HG03442 (cell line): ENCODE data around the gene EHD4.

Source experiments
- ATAC-seq: cut with Tn5 transposase; IDR thresholded peaks from one replicate; pipeline ENCODE4 v1.9.1; 2021; ENCODE audit warnings: mild to moderate bottlenecking, moderate library complexity; ENCODE audit not compliant: unreplicated experiment

Gene EHD4

GRCh38 chr15:41981371-41982132 lies 9.2 kb upstream of the EHD4 start:
- no peak for ATAC-seq

- ATAC-seq: no peak
Observed at GRCh38 chr15:41980654-41981323, 8.4 kb upstream of the EHD4 start.

GRCh38 chr15:41979493-41980266 lies 7.3 kb upstream of the EHD4 start:
- no peak for ATAC-seq

DNA sequence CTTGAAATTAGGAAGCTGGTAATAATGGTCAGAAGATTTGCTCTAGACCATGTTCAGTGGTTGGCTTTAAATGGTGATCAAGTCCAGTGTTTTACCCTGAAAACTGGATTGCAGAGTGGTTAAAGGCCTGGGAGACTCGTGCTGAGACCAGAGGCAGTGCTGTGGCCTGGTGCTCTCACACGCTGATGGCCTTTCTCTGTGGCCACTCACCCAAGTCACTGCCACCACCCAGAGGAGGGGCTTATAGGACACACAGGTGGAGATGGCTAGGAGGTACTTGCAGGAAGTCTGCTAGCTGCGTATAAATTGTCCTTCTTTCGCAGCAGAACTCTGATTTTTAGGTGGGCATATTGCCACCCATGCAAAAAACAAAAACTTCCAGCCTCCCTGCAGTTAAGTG lies 6.2 kb upstream of the EHD4 start:
- ATAC-seq: no peak

DNA sequence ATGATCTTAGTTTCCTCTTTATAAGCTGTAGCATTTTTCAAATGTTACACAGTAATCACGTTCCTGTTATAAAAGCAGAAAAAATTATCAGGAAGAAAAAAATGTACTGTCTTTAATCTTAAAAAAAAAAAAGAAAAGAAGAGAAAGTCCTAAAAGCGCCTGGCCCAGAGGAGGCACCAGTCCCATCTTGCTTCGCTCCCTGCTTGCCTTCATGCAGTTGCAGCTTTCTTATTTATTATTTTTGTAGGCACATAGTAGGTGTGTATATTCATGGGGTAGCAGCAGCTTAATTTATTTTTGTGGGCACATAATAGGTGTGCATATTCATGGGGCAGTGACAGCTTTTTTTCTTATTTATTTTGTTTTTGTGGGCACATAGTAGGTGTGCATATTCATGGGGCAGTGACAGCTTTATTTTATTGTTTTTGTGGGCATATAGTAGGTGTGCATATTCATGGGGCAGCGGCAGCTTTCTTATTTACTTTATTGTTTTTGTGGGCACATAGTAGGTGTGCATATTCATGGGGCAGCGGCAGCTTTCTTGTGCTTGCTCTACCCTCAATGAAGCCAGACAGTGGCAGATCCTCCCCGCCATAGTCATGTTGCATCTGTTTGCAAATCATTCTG lies 5.5 kb upstream of the EHD4 start:
- no peak for ATAC-seq

- ATAC-seq: no peak
Observed at GRCh38 chr15:41975669-41976068, 3.3 kb upstream of the EHD4 start.

DNA sequence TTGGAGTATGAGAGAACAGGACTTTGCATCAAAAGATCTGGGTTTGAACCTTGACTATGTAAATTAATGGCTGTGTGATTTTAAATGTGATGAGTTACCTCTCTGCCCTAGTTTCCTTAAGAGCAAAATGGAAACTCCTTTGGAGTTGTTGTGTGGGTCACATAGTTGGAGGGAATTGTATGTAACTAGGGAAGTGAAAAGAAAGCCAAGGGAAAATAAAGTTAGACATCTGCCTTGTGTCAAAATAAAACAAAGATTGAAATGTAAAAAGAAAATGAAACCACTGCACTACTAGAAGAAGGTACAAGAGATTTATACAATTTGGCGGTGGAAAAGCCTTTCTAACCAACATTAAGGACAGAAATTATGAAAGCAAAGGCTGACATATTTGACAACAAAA lies 1.7 kb upstream of the EHD4 start:
- ATAC-seq: no peak

DNA sequence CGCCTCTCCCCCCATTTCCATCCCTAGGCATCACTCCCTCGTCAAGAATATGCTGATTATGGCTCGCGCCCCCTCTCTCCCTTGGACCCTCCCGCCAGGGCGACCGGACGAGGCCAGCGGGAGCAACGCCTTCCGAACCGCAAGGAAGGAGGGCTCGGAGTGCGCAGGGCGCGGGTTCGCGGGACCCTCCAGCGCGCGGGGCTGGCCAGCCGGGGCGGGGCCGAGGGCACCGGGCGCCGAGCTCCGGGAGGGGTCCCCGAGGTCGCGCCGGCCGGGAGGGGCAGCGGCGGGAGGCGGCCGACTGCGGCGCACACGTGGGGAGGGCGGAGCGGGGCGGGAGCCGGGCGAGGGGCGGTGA lies 483 bp downstream of the EHD4 start:
- peak; percentile 18 for ATAC-seq

GRCh38 chr15:41971089-41971894 lies 1.1 kb downstream of the EHD4 start:
- ATAC-seq: peak; percentile 37

DNA sequence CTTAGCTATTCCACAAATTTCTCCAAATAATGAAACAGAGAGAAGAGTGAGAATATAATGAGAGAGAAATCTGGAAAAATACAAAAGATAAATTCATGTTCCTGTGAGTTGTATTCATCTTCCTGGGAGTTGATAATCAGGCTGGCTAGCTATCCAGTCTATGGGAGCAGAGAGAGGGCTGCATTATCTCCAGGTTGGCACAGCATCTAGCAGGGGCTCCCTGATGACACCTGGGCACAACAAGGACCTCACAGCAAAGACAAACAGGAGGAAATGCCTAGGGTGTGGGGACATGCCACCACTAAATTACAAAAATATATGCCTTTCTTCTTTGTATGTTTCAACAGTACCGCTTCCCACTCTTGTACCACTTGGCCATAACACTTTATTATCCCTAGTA lies 1.9 kb downstream of the EHD4 start:
- no peak for ATAC-seq

GRCh38 chr15:41969851-41970431 lies 2.4 kb downstream of the EHD4 start:
- ATAC-seq: no peak

- no peak for ATAC-seq
Observed at GRCh38 chr15:41968701-41969100, 3.7 kb downstream of the EHD4 start.

GRCh38 chr15:41967506-41968206 lies 4.7 kb downstream of the EHD4 start:
- ATAC-seq: no peak

GRCh38 chr15:41966920-41967465 lies 5.4 kb downstream of the EHD4 start:
- ATAC-seq: no peak

DNA sequence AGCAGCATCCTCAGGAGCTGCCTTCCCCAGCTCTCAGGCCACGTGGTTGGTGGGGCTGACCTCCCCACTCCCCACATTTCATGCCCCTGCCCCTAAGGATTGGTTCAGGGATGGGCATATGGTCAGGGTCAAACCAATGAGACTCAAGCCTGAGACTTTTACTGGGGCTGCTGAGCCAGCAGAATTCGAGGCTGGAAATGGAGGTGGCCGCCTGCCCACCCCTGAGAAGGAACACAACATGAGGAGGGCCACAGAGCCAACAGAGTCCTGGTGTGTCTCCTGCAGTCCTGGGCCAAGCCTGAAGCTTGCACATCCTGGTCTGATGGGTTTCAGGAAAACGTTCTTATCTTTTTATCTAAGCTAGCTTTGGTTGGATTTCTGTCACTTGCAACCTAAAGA lies 5.9 kb downstream of the EHD4 start:
- ATAC-seq: no peak

DNA sequence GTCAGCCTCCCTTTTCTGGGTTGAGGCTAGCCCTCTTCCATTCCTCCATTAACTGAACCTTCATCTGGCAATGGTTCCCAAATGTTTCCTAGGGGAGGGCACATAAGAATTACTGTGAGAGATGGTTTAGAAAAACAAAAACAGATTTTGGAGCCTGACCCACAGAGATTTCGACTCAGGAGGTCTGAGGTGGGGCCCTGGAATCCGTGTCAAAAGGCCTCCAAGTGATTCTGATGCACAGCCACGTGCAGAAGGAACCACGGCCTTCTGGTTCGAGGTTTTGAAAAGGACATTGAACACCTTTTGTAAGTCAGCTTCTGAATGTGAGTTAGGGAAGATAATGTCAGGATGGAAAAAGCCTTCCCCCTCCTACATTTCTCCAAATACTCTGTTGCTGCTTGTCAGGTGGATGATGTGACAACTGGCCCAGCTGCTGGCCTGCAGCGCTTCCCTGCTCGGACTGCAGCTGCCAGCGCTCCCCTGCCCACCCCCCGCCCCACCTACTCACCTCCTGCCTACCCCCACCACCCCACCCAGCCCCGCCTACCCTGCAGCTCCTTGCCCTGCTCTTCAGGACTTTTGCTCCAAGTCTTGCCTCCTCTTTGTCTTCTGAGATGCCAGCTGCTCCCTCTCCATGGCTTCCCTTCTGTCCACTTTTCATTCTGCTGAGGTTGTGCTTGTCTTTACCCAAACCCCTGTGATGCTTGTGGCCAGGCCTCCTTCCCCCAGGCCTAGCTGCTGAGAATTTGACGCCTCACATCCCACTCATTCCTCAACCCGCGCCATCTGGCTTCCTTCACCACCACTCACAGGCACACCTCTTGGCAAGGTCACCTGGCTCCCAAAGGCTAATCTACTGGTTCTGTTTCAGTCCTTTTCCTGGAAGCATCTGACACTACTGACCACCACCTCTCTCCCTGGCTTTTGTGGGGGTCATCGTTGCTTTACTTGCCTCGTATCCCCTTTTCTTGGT lies 6.6 kb downstream of the EHD4 start:
- ATAC-seq: no peak

DNA sequence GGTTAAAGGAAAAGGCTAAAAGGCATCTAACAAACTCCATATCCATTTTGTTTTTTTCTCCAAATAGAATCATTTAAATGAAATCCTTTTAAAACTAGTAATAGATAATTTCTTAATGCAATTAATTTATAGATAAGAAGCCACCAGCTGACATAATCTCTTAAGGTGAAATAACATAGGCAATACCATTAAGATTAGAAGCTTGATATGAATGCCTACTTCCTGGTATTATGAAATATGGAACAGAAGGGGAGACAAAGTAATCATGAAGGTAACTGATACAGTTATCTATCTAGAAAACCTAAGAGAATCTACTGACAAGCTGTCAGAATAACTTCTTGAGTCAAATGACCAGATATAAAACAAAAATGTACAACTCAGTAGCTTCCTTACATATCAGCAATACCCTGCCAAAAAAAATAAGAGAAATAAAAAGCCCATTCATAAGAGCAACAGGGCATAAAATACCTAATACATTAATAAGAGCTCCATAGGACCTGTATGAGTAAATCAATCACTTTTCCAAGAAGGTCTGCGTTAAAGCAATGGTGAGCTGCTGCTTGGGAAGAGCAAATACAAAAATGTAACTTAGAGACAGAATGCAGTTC lies 10.7 kb downstream of the EHD4 start:
- no peak for ATAC-seq

DNA sequence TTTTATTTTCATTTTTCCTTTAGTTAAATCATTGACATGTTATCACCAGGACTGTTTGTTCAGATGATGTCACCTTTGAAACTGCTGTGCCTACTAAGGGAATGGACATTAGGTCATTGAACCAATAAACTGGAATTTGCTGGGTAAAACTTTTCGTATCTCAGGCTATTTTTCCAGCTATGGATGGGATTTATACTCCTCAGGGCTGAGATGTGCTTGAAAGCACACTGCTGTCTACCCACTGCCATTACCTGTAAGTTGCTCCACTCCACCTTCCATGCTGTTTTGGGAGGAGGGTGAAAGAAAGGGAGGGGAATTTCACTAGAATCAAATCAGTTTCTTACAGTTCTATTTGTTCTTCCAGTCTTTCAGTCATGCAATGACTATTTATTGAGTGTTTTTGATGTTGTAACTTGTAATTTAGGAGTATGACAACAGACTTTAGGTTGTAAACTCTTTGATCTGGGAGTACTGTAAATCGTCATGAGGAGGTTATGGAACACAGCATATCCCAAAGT lies 11.3 kb downstream of the EHD4 start:
- ATAC-seq: no peak
